Neural progenitor cell (in vitro differentiated cells): ENCODE measurements around the gene CD274.

Experiments
- CTCF ChIP-seq: fragments of 200-600 bp; sonication (generic); IDR thresholded peaks from 2 replicates; pipeline ENCODE4 v1.5.1; 2017; ENCODE audit warnings: antibody characterized with exemption, mild to moderate bottlenecking
- EZH2 ChIP-seq: fragments of 200-600 bp; sonication (generic); IDR thresholded peaks from 2 replicates; pipeline ENCODE4 v1.6.1; 2017; ENCODE audit warnings: antibody characterized with exemption, mild to moderate bottlenecking, moderate library complexity
- EZH2phosphoT487 ChIP-seq: fragments of 200-600 bp; sonication (generic); IDR thresholded peaks from 2 replicates; pipeline ENCODE4 v1.6.1; 2017; ENCODE audit warnings: antibody characterized with exemption

GRCh38 chr9:5489630-5490490 lies 39.5 kb downstream of the CD274 start:
- TF ChIP-seq EZH2phosphoT487 (no peak), CTCF (no peak), EZH2 (no peak)
